HG03097 (cell line): Measurements from ENCODE around the gene AGPAT1.

Source experiments
- ATAC-seq: cut with Tn5 transposase; IDR thresholded peaks from one replicate; pipeline ENCODE4 v1.9.1; 2021; ENCODE audit not compliant: unreplicated experiment, low FRiP score

Gene AGPAT1

GRCh38 chr6:32173051-32173727, 2.7 kb downstream of the AGPAT1 start:
- no peak for ATAC-seq

DNA sequence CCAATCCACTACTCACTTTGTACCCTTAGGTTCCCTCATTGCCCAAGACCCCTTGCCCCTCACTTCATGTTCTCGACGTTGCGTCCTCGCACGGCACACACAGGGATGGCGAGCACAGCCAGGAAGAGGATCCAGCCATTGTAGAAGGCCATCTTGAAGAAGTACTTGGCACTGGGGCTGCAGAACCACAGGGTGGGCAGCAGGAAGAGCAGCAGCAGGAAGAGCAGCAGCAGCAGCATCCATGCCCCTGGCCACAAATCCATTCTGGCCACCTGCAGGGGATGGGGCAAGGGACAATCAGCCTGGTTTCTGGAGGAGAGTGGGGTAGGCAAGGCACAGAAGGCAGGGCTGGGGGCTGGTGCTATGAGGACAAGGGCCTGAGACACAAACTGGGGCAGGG, 4.7 kb downstream of the AGPAT1 start:
- no peak for ATAC-seq

- ATAC-seq, result no peak
Observed at GRCh38 chr6:32170294-32170693, 5.6 kb downstream of the AGPAT1 start.

- no peak for ATAC-seq
Observed at GRCh38 chr6:32168807-32169591, 6.9 kb downstream of the AGPAT1 start.

- ATAC-seq, result no peak
Observed at GRCh38 chr6:32168350-32168749, 7.5 kb downstream of the AGPAT1 start.

- no peak for ATAC-seq
Observed at GRCh38 chr6:32167761-32168262, 8.1 kb downstream of the AGPAT1 start.

DNA sequence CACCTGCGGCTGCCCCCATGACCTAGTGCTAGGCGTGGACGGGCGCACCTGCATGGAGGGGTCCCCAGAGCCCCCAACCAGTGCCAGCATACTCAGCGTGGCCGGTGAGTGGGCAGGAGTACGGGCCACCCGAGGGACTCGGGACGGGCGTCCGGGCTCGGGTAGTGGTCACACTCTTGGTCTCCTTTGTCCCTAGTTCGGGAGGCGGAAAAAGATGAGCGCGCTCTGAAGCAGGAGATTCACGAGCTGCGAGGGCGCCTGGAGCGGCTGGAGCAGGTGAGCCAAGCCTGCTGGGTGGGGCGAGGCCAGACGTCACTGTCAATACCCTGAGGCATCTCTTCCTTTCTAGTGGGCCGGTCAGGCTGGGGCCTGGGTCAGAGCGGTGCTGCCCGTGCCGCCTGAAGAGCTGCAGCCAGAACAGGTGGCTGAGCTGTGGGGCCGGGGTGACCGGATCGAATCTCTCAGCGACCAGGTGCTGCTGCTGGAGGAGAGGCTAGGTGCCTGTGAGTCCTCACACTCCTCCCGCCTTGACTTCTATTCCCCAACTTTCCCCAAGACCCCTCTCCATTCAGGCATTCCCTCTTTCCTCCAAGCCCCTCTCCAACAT, 8.6 kb downstream of the AGPAT1 start:
- ATAC-seq, result no peak

DNA sequence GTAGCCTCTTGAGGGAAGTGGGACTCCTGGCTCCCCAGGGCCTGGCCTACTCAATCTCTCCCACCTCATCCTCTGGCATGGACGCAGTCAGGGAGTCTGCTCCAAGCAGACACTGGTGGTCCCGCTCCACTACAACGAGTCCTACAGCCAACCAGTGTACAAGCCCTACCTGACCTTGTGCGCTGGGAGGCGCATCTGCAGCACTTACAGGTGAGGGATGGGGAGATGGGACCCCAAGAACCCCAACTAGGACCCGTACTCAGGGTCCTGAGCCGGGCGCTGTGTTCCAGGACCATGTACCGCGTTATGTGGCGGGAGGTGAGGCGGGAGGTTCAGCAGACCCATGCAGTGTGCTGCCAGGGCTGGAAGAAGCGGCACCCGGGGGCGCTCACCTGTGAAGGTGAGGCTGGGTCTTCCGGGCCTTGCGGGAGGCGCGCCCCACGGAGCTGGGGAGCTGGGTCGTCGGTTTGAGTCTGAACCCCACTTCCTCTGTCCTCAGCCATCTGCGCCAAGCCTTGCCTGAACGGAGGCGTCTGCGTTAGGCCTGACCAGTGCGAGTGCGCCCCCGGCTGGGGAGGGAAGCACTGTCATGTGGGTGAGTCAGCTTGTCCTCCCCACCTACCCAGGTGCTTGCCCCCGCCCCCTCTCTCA, 9.3 kb downstream of the AGPAT1 start:
- no peak for ATAC-seq

DNA sequence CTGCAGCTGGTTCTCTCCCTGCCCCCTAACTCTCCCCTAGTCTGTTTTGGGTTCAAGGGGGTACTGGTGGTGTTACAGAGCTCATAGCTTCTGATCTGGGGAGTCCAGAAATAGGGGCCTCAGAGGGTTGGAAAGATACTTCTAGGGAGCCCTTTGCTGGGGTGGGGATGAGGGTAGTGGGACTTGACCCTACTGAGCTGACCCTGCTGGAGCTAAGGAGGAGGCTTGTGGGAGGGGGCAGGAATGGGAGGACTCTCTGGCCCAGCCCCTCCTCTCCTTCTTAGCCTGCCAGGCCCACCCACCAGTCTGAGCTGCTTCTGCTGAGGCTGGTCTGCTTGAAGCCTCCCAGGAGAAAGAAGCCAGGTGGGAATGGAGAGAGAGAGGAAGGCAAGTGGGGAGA, 11.6 kb downstream of the AGPAT1 start, which contains the start of gene EGFL8:
Gene EGFL8, plus strand, starts transcription at position 301 of the 400 bp plus-strand sequence. CDS start 1,571 bp downstream, outside the sequence.
- no peak for ATAC-seq

GRCh38 chr6:32163559-32164258, 12.2 kb downstream of the AGPAT1 start:
- ATAC-seq, result no peak

- ATAC-seq, result no peak
Observed at GRCh38 chr6:32158052-32158451, 17.8 kb downstream of the AGPAT1 start.

- no peak for ATAC-seq
Observed at GRCh38 chr6:32156891-32157290, 19.0 kb downstream of the AGPAT1 start.

DNA sequence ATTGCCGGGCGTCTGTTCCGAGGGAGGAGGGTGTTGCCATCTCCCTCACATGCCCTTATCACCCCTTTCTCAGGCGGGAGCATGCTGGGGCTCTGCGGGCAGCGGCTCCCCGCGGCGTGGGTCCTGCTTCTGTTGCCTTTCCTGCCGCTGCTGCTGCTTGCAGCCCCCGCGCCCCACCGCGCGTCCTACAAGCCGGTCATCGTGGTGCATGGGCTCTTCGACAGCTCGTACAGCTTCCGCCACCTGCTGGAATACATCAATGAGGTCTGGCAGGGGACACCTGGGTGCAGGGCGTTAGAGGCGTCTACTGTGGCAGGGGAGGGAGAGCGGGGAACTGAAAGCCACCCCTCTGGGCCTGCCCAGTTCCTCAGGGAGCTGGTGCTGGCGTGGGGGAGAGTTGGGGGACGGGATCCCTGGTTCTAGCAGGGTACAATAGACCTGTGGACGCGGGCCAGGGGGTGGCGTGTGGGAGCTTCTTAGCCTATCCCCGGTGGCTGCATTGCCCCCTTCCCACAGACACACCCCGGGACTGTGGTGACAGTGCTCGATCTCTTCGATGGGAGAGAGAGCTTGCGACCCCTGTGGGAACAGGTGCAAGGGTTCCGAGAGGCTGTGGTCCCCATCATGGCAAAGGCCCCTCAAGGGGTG, 21.2 kb downstream of the AGPAT1 start:
- no peak for ATAC-seq

DNA sequence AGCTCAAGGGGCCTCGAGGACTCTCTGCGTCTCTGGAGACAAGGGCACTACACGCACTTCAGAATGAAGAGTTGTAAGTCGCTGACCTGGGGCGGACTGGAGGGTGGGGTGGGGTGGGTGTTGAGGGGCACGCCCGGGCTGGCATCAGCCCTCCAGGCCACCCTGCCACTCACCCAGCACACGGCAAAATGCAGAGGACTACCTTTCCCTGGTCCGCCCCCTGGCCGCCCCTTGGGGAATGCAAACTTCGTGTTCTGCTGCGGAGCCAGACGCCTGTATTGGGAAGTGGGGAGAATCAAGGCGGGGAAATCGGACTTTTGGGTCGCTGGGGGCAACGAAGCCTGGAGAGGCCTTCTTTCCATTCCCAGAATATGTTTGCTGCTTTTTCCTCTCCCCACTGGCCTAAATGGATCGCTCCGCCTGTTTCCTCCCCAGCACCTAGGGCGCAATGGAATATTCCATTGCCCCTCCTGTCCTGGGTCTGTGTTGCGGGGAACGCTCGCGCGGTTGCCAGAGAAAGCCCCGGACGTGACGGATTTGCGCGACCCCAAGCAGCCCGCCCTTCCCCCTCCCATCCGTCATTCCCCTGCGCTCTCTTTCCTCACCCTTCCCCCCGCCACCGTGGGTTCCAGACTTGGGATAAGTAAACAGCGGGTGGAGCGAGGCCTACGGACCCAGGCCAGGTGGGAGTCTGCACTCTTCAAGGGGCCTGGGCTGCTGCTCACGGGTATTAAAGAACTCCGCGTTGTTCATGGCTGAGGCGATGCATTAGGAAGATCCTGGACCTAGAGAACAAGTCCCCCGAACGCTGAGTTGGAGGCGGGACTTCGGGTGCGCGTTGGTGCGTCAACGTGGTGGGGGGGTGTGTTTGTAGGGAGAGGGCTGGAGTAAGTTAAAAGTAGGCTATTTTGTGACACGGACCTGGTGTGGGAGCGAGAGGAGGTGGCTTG, 22.0 kb downstream of the AGPAT1 start, which contains the start of gene PPT2:
Gene PPT2, plus strand, starts transcription at position 578 of the 950 bp plus-strand sequence. CDS start 454 bp downstream, outside the sequence.
- ATAC-seq, result no peak

DNA sequence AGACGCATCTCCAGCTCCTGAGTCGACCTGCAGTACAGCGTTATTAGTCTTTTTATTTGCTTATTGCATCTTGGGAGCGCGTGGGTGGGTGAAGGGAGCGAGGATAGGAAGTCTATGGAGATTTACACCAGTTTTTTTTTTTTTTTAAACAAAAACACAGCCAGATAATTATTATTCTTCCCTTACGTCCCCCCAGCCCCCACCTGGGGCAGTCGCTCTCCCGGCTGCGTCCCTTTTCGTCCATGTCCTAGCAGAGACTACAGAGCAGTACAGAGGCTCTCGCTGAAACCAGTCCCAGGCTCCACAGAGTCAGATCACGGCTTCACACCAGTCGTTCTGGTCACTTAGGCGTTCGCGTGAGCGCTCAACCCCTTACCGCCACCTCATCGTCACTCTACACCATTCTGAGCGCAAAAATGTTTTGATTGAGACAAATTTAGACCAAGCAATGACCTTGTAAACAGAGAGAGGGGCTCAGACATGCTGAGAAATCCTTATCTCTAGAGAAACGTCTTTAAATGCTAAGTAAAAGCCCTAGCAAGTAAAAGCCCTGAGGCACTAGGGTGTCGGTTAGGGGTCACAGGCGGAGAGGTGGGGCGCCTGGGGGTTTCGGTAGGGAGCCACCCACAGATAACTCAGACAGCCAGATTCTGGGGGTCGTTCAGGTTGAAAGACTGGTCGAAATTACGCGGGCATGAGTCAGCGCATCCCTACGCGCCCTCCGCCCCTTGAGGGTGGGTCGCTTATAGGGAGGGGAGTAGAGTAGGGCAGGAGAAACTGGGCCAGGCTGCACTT, 22.9 kb downstream of the AGPAT1 start:
- no peak for ATAC-seq

DNA sequence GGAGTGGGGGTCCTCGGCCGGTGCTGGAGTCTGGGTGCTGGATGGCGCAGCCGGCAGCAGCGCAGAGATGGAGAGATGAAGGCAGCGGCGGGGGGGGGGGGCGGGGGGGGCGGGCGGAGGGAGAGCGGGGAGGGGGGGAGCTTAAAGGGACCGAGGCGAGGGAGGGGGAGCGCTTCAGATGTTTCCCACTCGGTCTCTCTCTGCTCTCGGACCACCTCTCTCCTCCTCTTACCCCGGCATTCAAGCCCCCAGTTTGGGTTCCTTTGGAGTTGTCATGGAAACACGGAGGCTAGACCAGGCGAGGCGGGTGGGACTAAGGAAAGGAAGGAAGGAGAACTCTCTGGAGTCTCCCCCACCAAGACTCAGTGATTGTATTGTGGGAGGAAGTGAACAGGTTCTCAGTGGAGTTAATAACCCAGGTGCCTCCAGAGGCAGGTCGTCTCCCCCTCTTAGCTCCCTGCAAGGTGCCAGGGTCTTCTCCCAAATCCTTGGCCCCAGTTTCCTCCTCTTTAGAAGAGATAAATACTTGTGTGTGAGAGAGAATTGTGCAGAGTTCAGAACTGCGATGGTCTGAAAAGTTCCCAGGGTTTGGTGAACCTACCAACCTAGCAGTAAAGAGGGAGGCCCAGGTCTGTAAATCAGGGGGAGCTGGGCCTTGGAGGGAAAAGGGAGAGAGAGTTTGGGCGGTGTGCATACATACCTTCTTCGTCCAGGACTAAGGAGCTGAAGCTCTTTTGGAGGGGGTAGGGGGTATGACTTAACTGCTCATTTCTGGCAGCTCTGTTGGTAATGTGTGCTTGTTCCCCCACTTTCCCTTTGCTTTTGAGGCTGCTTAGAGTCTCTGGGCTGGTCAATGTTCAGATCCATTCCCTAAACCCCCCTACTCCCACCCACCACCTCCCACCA, 23.8 kb downstream of the AGPAT1 start, which contains the start of gene PRRT1:
Gene PRRT1, minus strand, starts transcription at position 77 of the 906 bp plus-strand sequence. CDS start 112 bp downstream, outside the sequence.
- ATAC-seq, result no peak
